NT2/D1 (cell line): ENCODE data around the gene SYT15.

Source experiments
- SUZ12 ChIP-seq: IDR thresholded peaks from 2 replicates; pipeline ENCODE4 v1.6.1; 2011; ENCODE audit not compliant: insufficient read length, insufficient read depth; ENCODE audit errors: extremely low read depth
- YY1 ChIP-seq: IDR thresholded peaks from 2 replicates; pipeline ENCODE4 v1.6.1; 2011; ENCODE audit not compliant: insufficient read length, insufficient read depth

DNA sequence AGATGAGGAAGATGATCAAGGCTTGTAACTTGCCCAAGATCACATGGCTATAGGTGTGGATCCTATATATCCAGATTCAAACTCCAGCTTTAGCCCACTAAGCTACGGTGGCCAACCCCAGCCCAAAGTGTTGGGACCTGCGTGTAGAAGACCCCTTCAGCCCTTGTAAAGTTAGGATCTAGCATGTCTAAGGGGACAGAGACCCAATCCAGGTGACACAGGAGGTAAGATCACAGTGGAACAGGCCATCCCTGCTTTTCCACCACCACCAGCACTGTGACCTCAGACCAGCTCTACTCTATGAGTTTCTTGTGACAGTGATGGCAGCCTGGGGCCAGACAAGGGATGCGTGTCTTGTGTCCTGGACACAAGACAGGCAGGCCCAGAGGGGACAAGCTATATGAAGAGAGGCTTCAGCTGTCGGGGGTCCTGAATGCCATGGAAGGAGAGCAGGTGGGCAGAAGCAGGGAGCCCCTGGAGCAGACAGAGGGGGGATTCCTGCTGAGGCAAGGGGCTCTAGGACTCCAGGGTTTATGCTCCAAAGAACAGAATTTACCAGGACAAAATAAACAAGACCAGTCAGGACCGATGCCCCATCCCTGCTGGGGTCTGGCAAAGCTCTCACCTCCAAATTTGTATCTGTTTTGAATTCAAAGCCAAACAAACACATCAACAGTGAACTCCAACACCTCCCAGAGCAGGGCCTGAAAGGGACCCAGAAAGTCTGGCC is 32.9 kb upstream of the SYT15 start:
- TF ChIP-seq SUZ12 = no peak
- no peak for TF ChIP-seq YY1
